Stimulated activated CD4-positive, alpha-beta T cell treated with anti-CD3 and anti-CD28 coated beads, TNF-alpha, amount 100 ng/mL, for 24 hours (primary cell): ENCODE measurements around the gene BHLHE23.
"Not testable (repeated sequence)": the region's sequence is repeated elsewhere in the genome, so short reads cannot be mapped to it uniquely, and the experiment has no call there.

ENCODE experiments used
- DNase-seq, 3 experiments: peaks; one replicate each; pipeline ENCODE4 v3.0.0-alpha.2; 2020; ENCODE audit warnings: low read depth in 3 of 3

BHLHE23 gene

DNA sequence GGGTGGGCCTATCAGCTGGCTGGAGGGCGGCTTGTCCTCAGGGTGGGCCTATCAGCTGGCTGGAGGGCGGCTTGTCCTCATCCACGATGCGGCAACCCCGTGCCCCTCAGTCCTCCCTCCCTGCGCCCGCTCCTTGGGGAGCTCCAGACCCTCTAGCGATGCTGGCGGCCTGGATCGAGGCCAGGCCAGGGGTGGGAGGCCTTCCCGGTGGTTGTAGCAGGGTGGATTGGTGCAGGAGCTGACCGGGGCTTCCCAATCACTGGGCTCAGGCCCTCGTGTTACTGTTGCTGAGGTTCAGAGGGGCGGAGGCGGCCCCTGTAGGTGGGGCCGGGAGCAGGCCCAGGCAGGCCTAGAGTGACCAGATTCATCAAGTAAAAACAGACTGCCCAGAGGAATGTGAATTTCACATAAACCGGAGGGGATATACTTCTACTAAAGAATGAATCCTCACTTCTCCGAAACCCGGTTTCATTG, 45.4 kb downstream of the BHLHE23 start:
- no peak for DNase-seq

DNA sequence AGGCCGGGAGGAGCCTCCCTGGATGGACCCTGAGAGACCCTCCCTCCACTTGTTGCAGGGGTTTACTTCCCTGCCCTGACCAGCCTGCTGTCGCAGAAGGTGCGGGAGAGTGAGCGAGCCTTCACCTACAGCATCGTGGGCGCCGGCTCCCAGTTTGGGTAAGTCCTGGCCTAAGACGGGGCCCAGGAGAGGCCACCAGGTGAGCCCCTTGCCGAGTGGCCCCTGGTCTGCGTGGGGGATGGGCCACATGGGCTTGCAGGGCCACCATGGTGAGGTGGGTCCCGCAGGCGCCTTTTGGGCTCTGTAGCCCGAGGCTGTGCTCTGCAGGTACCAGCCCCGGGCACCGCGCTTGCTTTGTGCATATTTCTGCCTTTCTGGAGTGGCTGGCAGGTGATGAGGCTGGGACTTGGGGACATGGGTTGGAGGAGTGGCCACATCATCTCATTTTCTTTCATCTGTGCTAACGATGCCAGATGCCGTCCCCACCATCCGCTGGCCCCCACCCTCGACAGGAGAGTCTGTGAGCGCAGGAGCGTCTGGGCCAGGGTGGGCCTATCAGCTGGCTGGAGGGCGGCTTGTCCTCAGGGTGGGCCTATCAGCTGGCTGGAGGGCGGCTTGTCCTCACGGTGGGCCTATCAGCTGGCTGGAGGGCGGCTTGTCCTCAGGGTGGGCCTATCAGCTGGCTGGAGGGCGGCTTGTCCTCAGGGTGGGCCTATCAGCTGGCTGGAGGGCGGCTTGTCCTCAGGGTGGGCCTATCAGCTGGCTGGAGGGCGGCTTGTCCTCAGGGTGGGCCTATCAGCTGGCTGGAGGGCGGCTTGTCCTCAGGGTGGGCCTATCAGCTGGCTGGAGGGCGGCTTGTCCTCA, 46.1 kb downstream of the BHLHE23 start:
- not testable (repeated sequence) for DNase-seq

DNA sequence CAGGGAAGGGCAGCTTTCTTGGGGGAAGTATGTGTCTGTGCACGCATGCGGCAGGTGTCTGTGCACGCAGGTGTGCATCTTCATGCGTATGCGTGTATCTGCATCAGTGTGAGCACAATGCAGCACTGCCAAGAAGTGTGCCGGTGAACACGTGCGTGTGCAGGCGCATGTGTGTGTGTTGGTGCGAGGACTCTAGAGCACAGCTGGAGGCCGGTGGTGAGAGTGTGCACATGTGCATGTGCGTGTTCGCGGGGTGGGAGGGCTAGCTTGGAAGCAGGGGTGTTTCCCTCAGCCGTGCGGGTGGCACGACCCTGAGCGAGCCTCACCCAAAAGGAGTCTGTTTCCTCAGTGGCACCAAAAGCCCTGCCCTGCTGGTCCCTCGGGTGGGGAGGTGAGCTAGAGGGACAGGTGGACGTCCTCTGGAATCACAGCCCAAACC, 46.7 kb downstream of the BHLHE23 start:
- DNase-seq = no peak

DNA sequence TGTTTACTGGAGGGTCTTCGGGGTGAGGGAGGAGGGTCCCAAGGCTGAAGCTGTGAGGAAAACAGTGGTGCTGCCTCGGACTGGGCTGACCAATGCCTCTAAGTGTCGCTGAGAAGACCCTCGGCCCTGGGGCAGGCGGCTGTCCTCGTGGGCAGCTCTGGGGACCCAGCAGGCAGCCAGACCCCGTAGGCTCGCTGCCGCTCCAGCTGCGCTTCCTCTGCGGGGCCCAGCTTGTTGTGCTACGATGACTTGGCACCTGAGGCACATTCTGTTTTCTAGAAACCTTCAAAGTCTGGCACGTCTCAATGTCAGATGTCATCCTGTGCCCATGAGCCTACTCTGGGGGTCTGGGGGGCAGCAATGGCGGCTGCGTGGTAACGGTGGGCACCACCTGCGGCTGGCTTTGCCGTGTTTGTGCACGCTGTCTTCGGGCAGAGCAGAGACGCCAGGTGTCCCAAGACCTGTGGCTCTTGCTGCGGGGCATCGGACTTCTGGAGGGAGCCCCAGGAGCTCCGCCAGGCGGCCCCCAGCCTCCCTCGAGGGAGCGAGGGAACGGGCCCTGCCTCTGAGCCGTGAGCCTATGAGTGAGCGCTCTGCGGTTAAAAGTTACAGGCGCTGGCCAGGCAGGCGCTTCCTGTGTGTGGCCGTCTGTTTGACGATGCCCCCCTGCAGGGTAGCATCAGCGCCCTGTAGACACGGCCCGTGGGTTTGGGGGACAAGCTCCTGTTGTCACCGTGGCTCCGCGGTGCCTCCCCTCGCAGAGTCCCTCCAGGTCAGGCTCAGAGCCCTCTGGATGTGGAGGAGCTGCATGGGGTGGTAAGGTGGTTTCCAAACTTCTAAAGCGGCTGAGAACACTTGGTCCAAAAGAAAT, 47.4 kb downstream of the BHLHE23 start:
- DNase-seq = no peak

DNA sequence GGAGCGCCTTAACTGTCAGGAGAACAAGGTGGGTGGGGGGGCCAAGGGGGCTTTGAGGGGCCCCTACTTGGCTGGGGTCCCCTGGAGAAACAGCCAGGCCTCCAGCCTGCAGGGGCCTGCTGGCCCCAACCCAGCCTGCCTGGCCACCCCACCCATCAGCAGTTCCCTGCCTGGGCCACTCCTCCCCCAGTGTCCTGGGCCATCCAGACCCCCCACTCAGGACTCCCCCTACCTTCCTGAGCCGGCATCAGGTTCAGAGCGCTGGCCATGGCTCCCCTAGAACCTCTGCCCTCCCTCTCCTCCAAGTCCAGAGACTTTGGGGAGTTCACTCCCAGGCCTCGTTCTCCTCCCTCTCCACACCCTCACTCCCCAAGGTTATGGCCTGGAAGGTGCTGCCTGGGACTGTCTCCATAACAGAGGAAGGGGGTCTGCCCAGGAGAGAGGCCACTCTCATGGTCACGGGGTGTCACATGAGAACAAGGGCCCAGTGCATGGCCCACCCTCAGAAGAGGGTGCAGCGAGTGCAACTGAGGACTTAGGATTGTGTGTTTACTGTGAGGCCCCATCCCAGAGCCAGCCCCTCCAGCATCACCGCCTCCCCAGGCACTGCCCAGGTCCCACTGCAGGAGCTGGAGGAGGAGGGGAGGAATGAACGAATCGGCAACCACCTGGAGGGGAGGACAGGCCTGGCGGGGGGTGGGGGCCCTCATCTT, 48.2 kb downstream of the BHLHE23 start:
- DNase-seq = no peak

DNA sequence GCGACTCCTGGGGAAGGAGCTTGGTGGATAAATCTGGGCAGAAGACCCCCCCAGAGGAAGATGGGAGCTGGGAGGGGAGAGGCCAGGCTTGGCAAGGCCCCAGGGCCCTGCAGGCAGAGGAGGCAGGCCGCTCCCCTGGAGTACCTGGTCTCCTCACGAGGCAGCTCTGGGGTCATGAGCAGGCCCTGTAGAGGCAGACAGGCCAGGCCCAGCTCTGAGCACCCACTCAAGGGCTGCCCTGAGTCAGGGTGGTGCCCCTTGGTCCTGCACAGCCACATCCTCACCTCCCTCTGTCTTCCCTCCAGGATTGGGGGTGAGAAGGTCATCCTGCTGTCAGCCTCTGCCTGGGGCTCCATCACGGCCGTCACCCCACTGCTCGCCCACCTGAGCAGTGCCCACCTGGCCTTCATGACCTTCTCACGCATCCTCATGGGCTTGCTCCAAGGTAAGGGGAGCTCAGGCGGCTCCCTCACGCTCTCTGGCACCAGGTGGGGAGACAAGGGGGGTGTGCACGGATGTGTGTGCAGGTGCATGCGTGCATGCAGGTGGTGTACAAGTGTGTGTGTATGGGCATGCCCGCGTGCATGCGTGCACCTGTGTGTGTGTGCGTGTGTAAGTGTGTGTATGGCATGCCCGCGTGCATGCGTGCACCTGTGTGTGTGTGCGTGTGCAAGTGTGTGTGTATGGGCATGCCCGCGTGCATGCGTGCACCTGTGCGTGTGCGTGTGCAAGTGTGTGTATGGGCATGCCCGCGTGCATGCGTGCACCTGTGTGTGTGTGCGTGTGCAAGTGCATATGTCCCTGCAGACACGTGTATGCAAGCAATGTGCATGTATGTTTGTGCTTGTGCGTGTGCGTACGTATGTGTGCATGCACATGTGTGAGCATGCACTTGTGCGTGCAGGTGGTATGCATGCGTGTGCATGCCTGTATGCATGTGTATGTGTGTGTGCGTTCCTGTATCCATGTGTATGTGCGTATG, 49.3 kb downstream of the BHLHE23 start:
- DNase-seq = no peak

DNA sequence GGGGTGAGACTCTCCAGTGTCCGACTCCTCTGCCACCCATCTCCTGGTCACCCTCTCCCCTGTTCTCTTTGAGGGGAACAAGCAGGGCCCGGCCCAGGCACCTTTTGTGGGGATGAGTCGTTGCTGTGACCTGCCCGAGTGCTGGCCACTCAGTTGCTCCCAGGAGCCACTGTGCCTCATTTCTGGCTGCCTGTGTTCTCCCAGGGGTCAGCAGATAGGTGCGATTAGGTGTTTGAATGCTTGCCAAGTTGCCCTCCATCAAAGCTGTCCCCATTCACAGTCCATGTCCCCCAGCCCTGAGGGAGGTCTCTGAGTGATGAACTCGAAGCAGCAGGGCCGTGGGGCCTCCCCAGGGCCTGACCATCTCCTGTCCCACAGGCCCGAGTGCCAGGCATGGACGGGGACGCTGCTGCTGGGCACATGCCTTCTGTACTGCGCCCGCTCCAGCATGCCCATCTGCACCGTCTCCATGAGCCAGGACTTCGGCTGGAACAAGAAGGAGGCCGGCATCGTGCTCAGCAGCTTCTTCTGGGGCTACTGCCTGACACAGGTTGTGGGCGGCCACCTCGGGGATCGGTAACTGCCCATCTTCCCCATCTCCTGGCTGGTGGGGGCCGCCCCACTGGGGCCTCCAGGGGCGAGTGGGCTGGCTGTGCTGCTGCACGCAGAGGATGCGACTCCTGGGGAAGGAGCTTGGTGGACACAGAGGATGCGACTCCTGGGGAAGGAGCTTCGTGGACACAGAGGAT, 50.2 kb downstream of the BHLHE23 start:
- no peak for DNase-seq
